HCT116 (cell line): ENCODE data around the gene FABP6. TPM values are rescaled to one million over a fixed set of nuclear protein-coding genes. Genes with fewer than 3 reads are reported as not detected.

Experiments
- ATAC-seq: fragments of 200-7000 bp; cut with Tn5 transposase; 2 replicates; pipeline ENCODE4 v1.9.1; 2020; ENCODE audit warnings: mild to moderate bottlenecking, moderate library complexity
- BruUV-seq: library from RNA; stranded (reverse); fragments of 400-500 nt; replicated peaks from 2 replicates; lab custom pipeline; 2021; lab: Mats Ljungman, UMichigan
- CTCF ChIA-PET: fragments of 300-600 bp; sonication (Branson Sonifier 250); formaldehyde crosslinking; loops from one replicate; lab custom pipeline; 2021; ENCODE audit warnings: antibody characterized with exemption; lab: Charles Lee
- POLR2A ChIA-PET: fragments of 300-600, 350-600 bp; sonication (Branson Sonifier 250); formaldehyde crosslinking; loops from one replicate; lab custom pipeline; 2021; ENCODE audit warnings: antibody characterized with exemption; lab: Charles Lee
- RAD21 ChIA-PET, 2 experiments: fragments of 300-600 bp; sonication (Branson Sonifier 250); formaldehyde crosslinking; loops; one replicate each; lab custom pipeline; 2023; ENCODE audit warnings: low total read pairs in 2 of 2; ENCODE audit not compliant: uncharacterized antibody in 2 of 2, unreplicated experiment in 2 of 2, low non-redundant PET in 1 of 2; lab: Charles Lee
- DNase-seq: peaks from one replicate; pipeline ENCODE4 v3.0.0-alpha.2; 2010; ENCODE audit warnings: low read depth, low spot score
- H2AFZ ChIP-seq: fragments of 200-600 bp; shearing (Covaris generic), sonication (generic); 2 replicates; pipeline ENCODE4 v1.6.1; 2017; ENCODE audit warnings: low read depth, mixed run types, mixed read lengths, antibody characterized with exemption, low read length; ENCODE audit not compliant: poor library complexity, severe bottlenecking
- H3K27ac ChIP-seq: 2 replicates; pipeline ENCODE4 v1.5.1; 2012; ENCODE audit warnings: low read depth, low read length
- H3K27me3 ChIP-seq: fragments of 200-600 bp; sonication (generic); 2 replicates; pipeline ENCODE4 v1.6.1; 2016; ENCODE audit warnings: mixed run types, low read length, mixed read lengths; ENCODE audit not compliant: insufficient read depth
- H3K36me3 ChIP-seq, 2 experiments: fragments of 200-500 bp in 1 of 2; fragments of 200-600 bp in 1 of 2; sonication (Bioruptor generic) in 1 of 2; sonication (generic) in 1 of 2; 2 replicates each; pipeline versions ENCODE4 v1.5.1 to v1.6.1; 2014 to 2016; ENCODE audit warnings: low read length in 2 of 2, inconsistent platforms in 1 of 2, mixed read lengths in 1 of 2, mixed run types in 1 of 2; ENCODE audit not compliant: insufficient read depth in 2 of 2, control insufficient read depth in 1 of 2
- H3K4me1 ChIP-seq, 2 experiments: fragments of 200-600 bp in 1 of 2; sonication (generic) in 1 of 2; 2 replicates each; pipeline versions ENCODE4 v1.5.1 to v1.6.1; 2012 to 2017; ENCODE audit warnings: low read length in 2 of 2, inconsistent platforms in 1 of 2, mild to moderate bottlenecking in 1 of 2, mixed read lengths in 1 of 2, mixed run types in 1 of 2, moderate library complexity in 1 of 2; ENCODE audit not compliant: insufficient read depth in 2 of 2, control insufficient read depth in 1 of 2
- H3K4me2 ChIP-seq: fragments of 200-600 bp; sonication (generic); 2 replicates; pipeline ENCODE4 v1.6.1; 2017; ENCODE audit warnings: mixed run types, low read length, mixed read lengths
- H3K4me3 ChIP-seq, 2 experiments: fragments of 200-600 bp in 1 of 2; sonication (generic) in 1 of 2; replicated peaks in 1 of 2; 2 replicates each; pipeline ENCODE4 v1.5.1; 2011 to 2016; ENCODE audit warnings: low read length in 2 of 2, control low read depth in 1 of 2, low read depth in 1 of 2, mild to moderate bottlenecking in 1 of 2, mixed read lengths in 1 of 2, mixed run types in 1 of 2
- H3K79me2 ChIP-seq: fragments of 200-600 bp; sonication (generic); 2 replicates; pipeline ENCODE4 v1.6.1; 2017; ENCODE audit warnings: mild to moderate bottlenecking, mixed run types, low read length, moderate library complexity, mixed read lengths; ENCODE audit not compliant: insufficient read depth
- H3K9ac ChIP-seq: fragments of 200-600 bp; sonication (generic); 2 replicates; pipeline ENCODE4 v1.6.1; 2016; ENCODE audit warnings: low read length, mixed read lengths
- H3K9me2 ChIP-seq: fragments of 200-600 bp; sonication (generic), shearing (Covaris generic); 2 replicates; pipeline ENCODE4 v1.6.1; 2017; ENCODE audit warnings: mixed run types, mild to moderate bottlenecking, moderate library complexity; ENCODE audit not compliant: insufficient read depth
- H3K9me3 ChIP-seq, 2 experiments: fragments of 200-500 bp in 1 of 2; fragments of 200-600 bp in 1 of 2; sonication (Bioruptor generic) in 1 of 2; sonication (generic) in 1 of 2; 2 replicates each; pipeline ENCODE4 v1.6.1; 2014 to 2017; ENCODE audit warnings: low read length in 2 of 2, mixed read lengths in 2 of 2, inconsistent platforms in 1 of 2, low read depth in 1 of 2, mild to moderate bottlenecking in 1 of 2, mixed run types in 1 of 2, moderate library complexity in 1 of 2; ENCODE audit not compliant: control insufficient read depth in 1 of 2, insufficient read depth in 1 of 2
- H4K20me1 ChIP-seq: fragments of 200-600 bp; sonication (generic), shearing (Covaris generic); 2 replicates; pipeline ENCODE4 v1.6.1; 2017; ENCODE audit warnings: mixed run types, mild to moderate bottlenecking, moderate library complexity; ENCODE audit not compliant: insufficient read depth
- ATF3 ChIP-seq: IDR thresholded peaks from 2 replicates; pipeline ENCODE4 v1.6.1; 2012
- CBX3 ChIP-seq: IDR thresholded peaks from 2 replicates; pipeline ENCODE4 v1.6.1; 2012; ENCODE audit warnings: low read depth
- ELF1 ChIP-seq: IDR thresholded peaks from 2 replicates; pipeline ENCODE4 v1.6.1; 2012; ENCODE audit warnings: low read depth, borderline replicate concordance
- POLR2A ChIP-seq: IDR thresholded peaks from 2 replicates; pipeline ENCODE4 v1.7.0; 2011; ENCODE audit warnings: borderline replicate concordance; ENCODE audit not compliant: insufficient read depth, insufficient read length; ENCODE audit errors: extremely low read depth
- REST ChIP-seq: IDR thresholded peaks from 2 replicates; pipeline ENCODE4 v1.6.1; 2012; ENCODE audit warnings: low read depth
- SIN3A ChIP-seq: IDR thresholded peaks from 2 replicates; pipeline ENCODE4 v1.6.1; 2012; ENCODE audit warnings: low read depth
- SP1 ChIP-seq: IDR thresholded peaks from 2 replicates; pipeline ENCODE4 v1.6.1; 2012; ENCODE audit warnings: low read depth
- SRF ChIP-seq: IDR thresholded peaks from 2 replicates; pipeline ENCODE4 v1.6.1; 2012; ENCODE audit warnings: low read depth
- intact Hi-C: fragments of 100-400 bp; cut with micrococcal nuclease; formaldehyde crosslinking; loops from 2 replicates; pipeline ENCODE4 v1.10.0; 2022
- total RNA-seq: library from RNA; stranded (reverse); gene quantifications from one replicate; pipeline ENCODE4 v1.2.1, GENCODE V29; 2021; ENCODE audit not compliant: unreplicated experiment
- TF ChIP-seq, protein P1 (sequence below): IDR thresholded peaks from 2 replicates; pipeline ENCODE4 v1.6.1; 2011; ENCODE audit warnings: mild to moderate bottlenecking, low read length, moderate library complexity; ENCODE audit not compliant: insufficient replicate concordance; ENCODE audit errors: extremely low read depth

The FABP6 gene
- total RNA-seq, 1 experiment from 2014 or later, result 8.5 TPM

GRCh38 chr5:160231783-160232342 lies 2.6 kb downstream of the FABP6 start:
- Histone ChIP-seq H4K20me1 (no peaks in the 10 kb centered on the region), H3K4me2 (no peak overlapping the region), H3K9me2 (no peaks in the 10 kb centered on the region), H3K36me3 (no peaks in the 10 kb centered on the region), H3K79me2 (no peaks in the 10 kb centered on the region), H2AFZ (no peak overlapping the region), H3K9ac (no peak overlapping the region), H3K4me3 (no peak overlapping the region), H3K9me3 (no peaks in the 10 kb centered on the region), H3K4me1 (no peaks in the 10 kb centered on the region), H3K27me3 (no peaks in the 10 kb centered on the region), H3K27ac (no peak overlapping the region)
- POLR2A ChIA-PET, result interaction anchor here (1.7 kb wide), 1 partner anchor 11 kb away, joined by 4 read pairs; no protein-coding TSS in a partner anchor
- RAD21 ChIA-PET, result no interaction called here
- DNase-seq (no peak), ATAC-seq (no peak)
- BruUV-seq, result no TSS peak
- intact Hi-C loops, result no loop called here
- no peak for TF ChIP-seq REST
- no peak for TF ChIP-seq SRF
- CTCF ChIA-PET, result no interaction called here

DNA sequence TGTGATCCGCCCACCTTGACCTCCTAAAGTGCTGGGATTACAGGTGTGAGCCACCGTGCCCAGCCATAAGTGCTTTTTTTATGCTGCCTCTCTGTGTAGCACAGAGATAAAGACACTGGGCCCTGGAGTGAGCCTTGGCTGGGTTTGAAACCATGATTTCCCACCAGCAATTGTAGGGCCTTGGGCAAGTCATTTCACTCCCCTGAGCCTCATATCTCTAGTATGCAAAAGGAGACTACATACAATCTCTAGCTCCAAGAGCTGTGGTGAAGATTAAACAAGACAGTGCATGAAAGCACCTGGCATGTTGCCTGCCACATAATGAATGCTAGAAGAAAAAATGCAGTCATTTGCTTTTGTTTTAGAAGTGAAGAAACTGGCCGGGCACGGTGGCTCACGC lies 3.9 kb downstream of the FABP6 start:
- DNase-seq (no peak), ATAC-seq (no peak)
- H3K27ac ChIP-seq, result no peak overlapping the region
- H3K36me3 ChIP-seq, result no peaks in the 10 kb centered on the region
- H3K9ac ChIP-seq, result no peak overlapping the region
- no TSS peak for BruUV-seq
- H3K9me3 ChIP-seq, result no peaks in the 10 kb centered on the region
- H3K4me2 ChIP-seq, result no peak overlapping the region
- H4K20me1 ChIP-seq, result no peaks in the 10 kb centered on the region
- H2AFZ ChIP-seq, result no peak overlapping the region
- intact Hi-C loops, result no loop called here
- no peaks in the 10 kb centered on the region for H3K4me1 ChIP-seq
- ChIA-PET RAD21 (no interaction called here), POLR2A (no interaction called here), CTCF (no interaction called here)
- TF ChIP-seq ELF1, result no peak
- no peak for TF ChIP-seq SIN3A
- no peak for TF ChIP-seq SP1
- TF ChIP-seq CBX3, result no peak
- no peak for TF ChIP-seq ATF3
- TF ChIP-seq, protein P1, sequence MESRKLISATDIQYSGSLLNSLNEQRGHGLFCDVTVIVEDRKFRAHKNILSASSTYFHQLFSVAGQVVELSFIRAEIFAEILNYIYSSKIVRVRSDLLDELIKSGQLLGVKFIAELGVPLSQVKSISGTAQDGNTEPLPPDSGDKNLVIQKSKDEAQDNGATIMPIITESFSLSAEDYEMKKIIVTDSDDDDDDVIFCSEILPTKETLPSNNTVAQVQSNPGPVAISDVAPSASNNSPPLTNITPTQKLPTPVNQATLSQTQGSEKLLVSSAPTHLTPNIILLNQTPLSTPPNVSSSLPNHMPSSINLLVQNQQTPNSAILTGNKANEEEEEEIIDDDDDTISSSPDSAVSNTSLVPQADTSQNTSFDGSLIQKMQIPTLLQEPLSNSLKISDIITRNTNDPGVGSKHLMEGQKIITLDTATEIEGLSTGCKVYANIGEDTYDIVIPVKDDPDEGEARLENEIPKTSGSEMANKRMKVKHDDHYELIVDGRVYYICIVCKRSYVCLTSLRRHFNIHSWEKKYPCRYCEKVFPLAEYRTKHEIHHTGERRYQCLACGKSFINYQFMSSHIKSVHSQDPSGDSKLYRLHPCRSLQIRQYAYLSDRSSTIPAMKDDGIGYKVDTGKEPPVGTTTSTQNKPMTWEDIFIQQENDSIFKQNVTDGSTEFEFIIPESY, result no peak
- no peak for TF ChIP-seq POLR2A
- H3K9me2 ChIP-seq, result no peaks in the 10 kb centered on the region
- no peaks in the 10 kb centered on the region for H3K27me3 ChIP-seq
- no peaks in the 10 kb centered on the region for H3K79me2 ChIP-seq
- H3K4me3 ChIP-seq, result no peak overlapping the region
